Stimulated activated CD4-positive, alpha-beta T cell treated with anti-CD3 and anti-CD28 coated beads, Interleukin-2, amount 100 ng/mL, for 4 hours (primary cell): ENCODE data around the gene PCDHA10.
"Not testable (repeated sequence)": the region's sequence is repeated elsewhere in the genome, so short reads cannot be mapped to it uniquely, and the experiment has no call there.

Experiments used
- DNase-seq: peaks from one replicate; pipeline ENCODE4 v3.0.0-alpha.2; 2020; ENCODE audit warnings: low read depth

Gene PCDHA10, protein sequence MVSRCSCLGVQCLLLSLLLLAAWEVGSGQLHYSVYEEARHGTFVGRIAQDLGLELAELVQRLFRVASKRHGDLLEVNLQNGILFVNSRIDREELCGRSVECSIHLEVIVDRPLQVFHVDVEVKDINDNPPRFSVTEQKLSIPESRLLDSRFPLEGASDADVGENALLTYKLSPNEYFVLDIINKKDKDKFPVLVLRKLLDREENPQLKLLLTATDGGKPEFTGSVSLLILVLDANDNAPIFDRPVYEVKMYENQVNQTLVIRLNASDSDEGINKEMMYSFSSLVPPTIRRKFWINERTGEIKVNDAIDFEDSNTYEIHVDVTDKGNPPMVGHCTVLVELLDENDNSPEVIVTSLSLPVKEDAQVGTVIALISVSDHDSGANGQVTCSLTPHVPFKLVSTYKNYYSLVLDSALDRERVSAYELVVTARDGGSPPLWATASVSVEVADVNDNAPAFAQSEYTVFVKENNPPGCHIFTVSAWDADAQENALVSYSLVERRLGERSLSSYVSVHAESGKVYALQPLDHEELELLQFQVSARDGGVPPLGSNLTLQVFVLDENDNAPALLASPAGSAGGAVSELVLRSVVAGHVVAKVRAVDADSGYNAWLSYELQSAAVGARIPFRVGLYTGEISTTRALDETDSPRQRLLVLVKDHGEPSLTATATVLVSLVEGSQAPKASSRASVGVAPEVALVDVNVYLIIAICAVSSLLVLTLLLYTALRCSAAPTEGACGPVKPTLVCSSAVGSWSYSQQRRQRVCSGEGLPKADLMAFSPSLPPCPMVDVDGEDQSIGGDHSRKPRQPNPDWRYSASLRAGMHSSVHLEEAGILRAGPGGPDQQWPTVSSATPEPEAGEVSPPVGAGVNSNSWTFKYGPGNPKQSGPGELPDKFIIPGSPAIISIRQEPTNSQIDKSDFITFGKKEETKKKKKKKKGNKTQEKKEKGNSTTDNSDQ

DNA sequence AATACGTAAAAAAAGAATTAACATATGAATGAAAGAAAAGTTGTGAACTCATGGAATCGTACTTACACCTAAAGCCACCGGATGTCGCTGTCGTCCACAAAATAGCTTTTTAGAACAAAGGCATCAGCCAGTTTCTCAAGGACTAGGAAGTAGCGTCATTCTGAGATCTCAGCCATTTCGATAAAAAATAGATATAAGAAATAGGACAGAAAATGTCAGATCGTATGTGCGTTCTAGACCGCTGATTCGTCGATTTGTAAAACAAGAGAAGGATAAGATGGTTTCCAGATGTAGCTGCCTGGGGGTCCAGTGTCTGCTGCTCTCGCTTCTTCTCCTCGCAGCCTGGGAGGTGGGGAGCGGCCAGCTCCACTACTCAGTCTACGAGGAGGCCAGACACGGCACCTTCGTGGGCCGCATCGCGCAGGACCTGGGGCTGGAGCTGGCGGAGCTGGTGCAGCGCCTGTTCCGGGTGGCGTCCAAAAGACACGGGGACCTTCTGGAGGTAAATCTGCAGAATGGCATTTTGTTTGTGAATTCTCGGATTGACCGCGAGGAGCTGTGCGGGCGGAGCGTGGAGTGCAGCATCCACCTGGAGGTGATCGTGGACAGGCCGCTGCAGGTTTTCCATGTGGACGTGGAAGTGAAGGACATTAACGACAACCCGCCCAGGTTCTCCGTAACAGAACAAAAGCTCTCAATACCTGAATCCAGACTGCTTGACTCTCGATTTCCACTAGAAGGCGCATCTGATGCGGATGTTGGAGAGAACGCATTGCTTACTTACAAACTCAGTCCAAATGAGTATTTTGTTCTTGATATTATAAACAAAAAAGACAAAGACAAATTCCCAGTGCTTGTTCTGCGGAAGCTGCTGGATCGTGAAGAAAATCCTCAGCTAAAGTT lies at the start of gene PCDHA10:
PCDHA10 (plus strand) TSS at position 126 of the 903 bp plus-strand sequence; CDS start at position 278, 152 bp downstream.
- no peak for DNase-seq

DNA sequence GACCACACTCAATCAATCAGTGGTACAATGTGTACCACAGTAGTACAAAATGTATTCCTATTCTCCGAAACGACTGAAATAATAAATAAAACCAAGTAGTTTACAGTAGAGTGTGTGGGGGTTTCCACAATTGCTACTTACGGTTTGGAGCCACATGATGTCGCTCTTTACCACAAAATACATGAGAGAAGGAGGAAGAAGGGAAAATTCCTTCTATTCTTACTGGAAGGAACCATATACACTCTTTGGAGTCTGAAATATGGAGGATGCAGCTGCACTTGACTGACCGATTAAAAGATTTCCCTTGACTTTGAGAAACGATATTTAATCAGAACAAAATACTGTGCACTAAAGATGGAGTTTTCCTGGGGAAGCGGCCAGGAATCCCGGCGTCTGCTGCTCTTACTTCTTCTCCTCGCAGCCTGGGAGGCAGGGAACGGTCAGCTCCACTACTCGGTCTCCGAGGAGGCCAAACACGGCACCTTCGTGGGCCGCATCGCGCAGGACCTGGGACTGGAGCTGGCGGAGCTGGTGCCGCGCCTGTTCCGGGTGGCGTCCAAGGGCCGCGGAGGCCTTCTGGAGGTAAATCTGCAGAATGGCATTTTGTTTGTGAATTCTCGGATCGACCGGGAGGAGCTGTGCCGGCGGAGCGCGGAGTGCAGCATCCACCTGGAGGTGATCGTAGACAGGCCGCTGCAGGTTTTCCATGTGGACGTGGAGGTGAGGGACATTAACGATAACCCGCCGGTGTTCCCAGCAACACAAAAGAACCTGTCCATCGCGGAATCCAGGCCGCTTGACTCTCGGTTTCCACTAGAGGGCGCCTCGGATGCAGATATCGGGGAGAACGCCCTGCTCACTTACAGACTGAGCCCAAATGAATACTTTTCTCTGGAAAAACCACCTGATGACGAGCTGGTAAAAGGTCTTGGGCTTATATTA lies 48.6 kb upstream of the PCDHA10 start, which contains the start of gene PCDHA4:
PCDHA4 (plus strand) TSS at position 235 of the 942 bp plus-strand sequence.
- DNase-seq, result no peak

- DNase-seq, result not testable (repeated sequence)
Observed at GRCh38 chr5:140808241-140808888, 47.3 kb upstream of the PCDHA10 start.

DNA sequence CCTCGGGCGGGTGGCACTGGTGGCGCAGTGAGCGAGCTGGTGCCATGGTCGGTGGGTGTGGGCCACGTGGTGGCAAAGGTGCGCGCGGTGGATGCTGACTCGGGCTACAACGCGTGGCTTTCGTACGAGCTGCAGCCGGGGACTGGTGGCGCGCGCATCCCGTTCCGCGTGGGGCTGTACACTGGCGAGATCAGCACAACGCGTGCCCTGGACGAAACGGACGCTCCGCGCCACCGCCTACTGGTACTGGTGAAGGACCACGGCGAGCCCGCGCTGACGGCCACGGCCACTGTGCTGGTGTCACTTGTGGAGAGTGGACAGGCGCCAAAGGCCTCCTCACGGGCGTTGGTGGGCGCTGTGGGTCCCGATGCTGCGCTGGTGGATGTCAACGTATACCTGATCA lies 46.8 kb upstream of the PCDHA10 start:
- DNase-seq, result no peak

DNA sequence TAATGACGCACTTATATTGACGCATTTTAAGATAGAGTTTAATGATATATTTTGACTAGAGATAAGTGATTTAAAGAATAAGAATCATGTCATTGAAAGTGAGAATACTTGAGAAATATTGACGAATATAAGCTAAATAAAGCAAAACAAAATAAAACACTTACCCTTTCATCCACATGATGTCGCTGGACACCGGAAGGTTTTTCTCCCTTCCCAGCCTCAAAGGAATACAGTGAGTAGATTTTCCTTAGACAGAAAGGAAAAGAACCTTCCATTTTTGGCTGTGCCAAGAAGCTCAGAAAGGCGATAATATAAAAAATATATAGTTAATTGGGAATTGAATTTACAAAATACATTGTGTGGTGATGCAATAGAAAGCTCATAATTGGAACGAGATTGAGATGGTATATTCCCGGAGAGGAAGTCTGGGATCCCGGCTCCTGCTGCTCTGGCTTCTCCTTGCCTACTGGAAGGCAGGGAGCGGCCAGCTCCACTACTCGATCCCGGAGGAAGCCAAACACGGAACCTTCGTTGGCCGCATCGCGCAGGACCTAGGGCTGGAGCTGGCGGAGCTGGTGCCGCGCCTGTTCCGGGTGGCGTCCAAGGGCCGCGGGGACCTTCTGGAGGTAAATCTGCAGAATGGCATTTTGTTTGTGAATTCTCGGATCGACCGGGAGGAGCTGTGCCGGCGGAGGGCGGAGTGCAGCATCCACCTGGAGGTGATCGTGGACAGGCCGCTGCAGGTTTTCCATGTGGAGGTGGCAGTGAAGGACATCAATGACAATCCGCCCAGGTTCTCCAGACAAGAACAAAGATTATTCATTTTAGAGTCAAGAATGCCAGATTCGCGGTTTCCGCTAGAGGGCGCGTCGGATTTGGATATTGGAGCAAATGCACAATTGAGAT lies 34.1 kb upstream of the PCDHA10 start, which contains the start of gene PCDHA5:
PCDHA5 (plus strand) TSS at position 239 of the 906 bp plus-strand sequence.
- no peak for DNase-seq

GRCh38 chr5:140822281-140822629 lies 33.4 kb upstream of the PCDHA10 start:
- no peak for DNase-seq

GRCh38 chr5:140822969-140823368 lies 32.7 kb upstream of the PCDHA10 start:
- DNase-seq, result not testable (repeated sequence)

GRCh38 chr5:140823475-140823874 lies 32.2 kb upstream of the PCDHA10 start:
- DNase-seq, result no peak

DNA sequence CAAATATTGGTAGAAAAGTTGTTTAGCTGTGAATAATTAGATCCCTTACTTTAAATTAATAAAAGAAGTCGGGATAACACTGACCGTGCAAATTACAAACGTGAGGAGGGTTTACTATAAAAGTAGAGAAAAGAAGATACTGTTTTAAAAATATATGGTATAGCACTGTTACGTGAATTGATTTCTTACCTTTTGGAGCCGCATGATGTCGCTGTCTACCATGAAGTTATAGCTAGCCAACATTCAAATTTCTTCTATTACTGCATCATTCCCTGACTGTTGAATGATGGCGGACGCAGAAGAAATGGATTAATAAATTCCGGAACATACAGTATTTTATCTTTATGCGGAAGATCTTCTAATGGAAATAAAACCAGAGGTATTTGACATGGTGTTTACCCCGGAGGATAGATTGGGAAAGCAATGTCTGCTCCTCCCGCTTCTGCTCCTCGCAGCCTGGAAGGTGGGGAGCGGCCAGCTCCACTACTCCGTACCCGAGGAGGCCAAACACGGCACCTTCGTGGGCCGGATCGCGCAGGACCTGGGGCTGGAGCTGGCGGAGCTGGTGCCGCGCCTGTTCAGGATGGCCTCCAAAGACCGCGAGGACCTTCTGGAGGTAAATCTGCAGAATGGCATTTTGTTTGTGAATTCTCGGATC lies 27.9 kb upstream of the PCDHA10 start, which contains the start of gene PCDHA6:
PCDHA6 (plus strand) TSS at position 257 of the 658 bp plus-strand sequence; CDS start at position 389, 132 bp downstream.
- no peak for DNase-seq

- no peak for DNase-seq
Observed at GRCh38 chr5:140828362-140828737, 27.3 kb upstream of the PCDHA10 start.

DNA sequence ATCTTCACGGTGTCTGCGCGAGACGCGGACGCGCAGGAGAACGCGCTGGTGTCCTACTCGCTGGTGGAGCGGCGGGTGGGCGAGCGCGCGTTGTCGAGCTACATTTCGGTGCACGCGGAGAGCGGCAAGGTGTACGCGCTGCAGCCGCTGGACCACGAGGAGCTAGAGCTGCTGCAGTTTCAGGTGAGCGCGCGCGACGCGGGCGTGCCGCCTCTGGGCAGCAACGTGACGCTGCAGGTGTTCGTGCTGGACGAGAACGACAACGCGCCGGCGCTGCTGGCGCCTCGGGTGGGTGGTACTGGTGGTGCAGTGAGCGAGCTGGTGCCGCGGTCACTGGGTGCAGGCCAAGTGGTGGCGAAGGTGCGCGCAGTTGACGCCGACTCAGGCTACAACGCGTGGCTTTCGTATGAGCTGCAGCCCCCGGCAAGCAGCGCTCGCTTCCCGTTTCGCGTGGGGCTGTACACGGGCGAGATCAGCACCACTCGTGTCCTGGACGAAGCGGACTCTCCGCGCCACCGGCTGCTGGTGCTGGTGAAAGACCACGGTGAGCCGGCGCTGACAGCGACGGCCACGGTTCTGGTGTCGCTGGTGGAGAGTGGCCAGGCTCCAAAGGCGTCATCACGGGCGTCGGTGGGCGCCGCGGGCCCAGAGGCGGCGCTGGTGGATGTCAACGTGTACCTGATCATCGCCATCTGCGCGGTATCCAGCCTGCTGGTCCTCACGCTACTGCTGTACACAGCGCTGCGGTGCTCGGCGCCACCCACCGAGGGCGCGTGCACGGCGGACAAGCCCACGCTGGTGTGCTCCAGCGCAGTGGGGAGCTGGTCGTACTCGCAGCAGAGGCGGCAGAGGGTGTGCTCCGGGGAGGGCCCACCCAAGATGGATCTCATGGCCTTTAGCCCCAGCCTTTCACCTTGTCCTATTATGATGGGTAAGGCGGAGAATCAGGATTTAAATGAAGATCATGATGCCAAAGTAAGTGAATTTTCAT lies 25.9 kb upstream of the PCDHA10 start:
- DNase-seq, result not testable (repeated sequence)

- DNase-seq, result no peak
Observed at GRCh38 chr5:140833993-140834392, 21.7 kb upstream of the PCDHA10 start, which contains the start of gene PCDHA7. TSS of gene PCDHA7 (plus strand) at chr5:140834269. CDS start at chr5:140834384, 115 bp downstream.

DNA sequence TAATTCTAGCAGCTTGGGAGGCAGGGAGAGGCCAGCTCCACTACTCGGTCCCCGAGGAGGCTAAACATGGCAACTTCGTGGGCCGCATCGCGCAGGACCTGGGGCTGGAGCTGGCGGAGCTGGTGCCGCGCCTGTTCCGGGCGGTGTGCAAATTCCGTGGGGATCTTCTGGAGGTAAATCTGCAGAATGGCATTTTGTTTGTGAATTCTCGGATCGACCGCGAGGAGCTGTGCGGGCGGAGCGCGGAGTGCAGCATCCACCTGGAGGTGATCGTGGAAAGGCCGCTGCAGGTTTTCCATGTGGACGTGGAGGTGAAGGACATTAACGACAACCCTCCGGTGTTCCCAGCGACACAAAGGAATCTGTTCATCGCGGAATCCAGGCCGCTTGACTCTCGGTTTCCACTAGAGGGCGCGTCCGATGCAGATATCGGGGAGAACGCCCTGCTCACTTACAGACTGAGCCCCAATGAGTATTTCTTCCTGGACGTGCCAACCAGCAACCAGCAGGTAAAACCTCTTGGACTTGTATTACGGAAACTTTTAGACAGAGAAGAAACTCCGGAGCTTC lies 21.2 kb upstream of the PCDHA10 start:
- DNase-seq, result not testable (repeated sequence)

DNA sequence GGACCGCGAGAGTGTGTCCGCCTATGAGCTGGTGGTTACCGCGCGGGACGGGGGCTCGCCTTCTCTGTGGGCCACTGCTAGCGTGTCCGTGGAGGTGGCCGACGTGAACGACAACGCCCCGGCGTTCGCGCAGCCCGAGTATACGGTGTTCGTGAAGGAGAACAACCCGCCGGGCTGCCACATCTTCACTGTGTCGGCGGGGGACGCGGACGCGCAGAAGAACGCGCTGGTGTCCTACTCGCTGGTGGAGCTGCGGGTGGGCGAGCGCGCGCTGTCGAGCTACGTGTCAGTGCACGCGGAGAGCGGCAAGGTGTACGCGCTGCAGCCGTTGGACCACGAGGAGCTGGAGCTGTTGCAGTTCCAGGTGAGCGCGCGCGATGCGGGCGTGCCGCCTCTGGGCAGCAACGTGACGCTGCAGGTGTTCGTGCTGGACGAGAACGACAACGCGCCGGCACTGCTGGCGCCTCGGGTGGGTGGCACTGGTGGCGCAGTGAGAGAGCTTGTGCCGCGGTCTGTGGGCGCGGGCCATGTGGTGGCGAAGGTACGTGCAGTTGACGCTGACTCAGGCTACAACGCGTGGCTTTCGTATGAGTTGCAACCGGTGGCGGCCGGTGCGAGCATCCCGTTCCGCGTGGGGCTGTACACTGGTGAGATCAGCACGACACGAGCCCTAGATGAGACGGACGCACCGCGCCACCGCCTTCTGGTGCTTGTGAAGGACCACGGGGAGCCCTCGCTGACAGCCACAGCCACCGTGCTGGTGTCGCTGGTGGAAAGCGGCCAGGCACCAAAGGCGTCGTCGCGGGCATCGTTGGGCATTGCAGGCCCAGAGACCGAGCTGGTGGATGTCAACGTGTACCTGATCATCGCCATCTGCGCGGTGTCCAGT lies 19.8 kb upstream of the PCDHA10 start:
- DNase-seq, result no peak
